Loucy (cell line): ENCODE results near the gene ZNF326.

Experiments
- H2AFZ ChIP-seq: fragments of 200-600 bp; sonication (generic); 2 replicates; pipeline ENCODE4 v1.6.0; 2016; ENCODE audit warnings: antibody characterized with exemption, mild to moderate bottlenecking, low read length, moderate library complexity
- H3F3A ChIP-seq: fragments of 200-600 bp; 2 replicates; pipeline ENCODE4 v1.6.0; 2016; ENCODE audit warnings: antibody characterized with exemption, low read depth, mild to moderate bottlenecking
- H3K27me3 ChIP-seq: fragments of 200-600 bp; sonication (generic); 2 replicates; pipeline ENCODE4 v1.6.1; 2014; ENCODE audit warnings: low read length, mild to moderate bottlenecking; ENCODE audit not compliant: insufficient read depth, poor library complexity, severe bottlenecking
- H3K36me3 ChIP-seq: fragments of 200-600 bp; sonication (generic); 2 replicates; pipeline ENCODE4 v1.6.1; 2016; ENCODE audit warnings: low read length; ENCODE audit not compliant: insufficient read depth
- H3K4me1 ChIP-seq: fragments of 200-600 bp; sonication (generic); 2 replicates; pipeline ENCODE4 v1.5.1; 2014; ENCODE audit warnings: low read length, mild to moderate bottlenecking; ENCODE audit not compliant: insufficient read depth, poor library complexity, severe bottlenecking
- H3K4me2 ChIP-seq: fragments of 200-600 bp; sonication (generic); 2 replicates; pipeline ENCODE4 v1.6.0; 2014; ENCODE audit warnings: antibody characterized with exemption, low read length, low read depth, mild to moderate bottlenecking; ENCODE audit not compliant: poor library complexity, severe bottlenecking
- H3K4me3 ChIP-seq: fragments of 200-600 bp; sonication (generic); 2 replicates; pipeline ENCODE4 v1.5.1; 2014; ENCODE audit warnings: low read length, mild to moderate bottlenecking, mixed read lengths; ENCODE audit not compliant: poor library complexity, severe bottlenecking
- H3K79me2 ChIP-seq: fragments of 200-600 bp; sonication (generic); 2 replicates; pipeline ENCODE4 v1.6.1; 2014; ENCODE audit warnings: low read length; ENCODE audit not compliant: insufficient read depth
- H3K9ac ChIP-seq: fragments of 200-600 bp; sonication (generic); 2 replicates; pipeline ENCODE4 v1.6.0; 2014; ENCODE audit warnings: mild to moderate bottlenecking, low read depth, low read length, moderate library complexity; ENCODE audit not compliant: poor library complexity, severe bottlenecking
- H3K9me2 ChIP-seq: fragments of 200-600 bp; sonication (generic); replicated peaks from 2 replicates; pipeline ENCODE4 v1.6.1; 2016; ENCODE audit warnings: low read depth, low read length, mixed read lengths
- H3K9me3 ChIP-seq: fragments of 200-600 bp; sonication (generic); 2 replicates; pipeline ENCODE4 v1.6.1; 2014; ENCODE audit warnings: mild to moderate bottlenecking, antibody characterized with exemption, low read length, low read depth; ENCODE audit not compliant: insufficient read depth
- H4K20me1 ChIP-seq: fragments of 200-600 bp; sonication (generic); 2 replicates; pipeline ENCODE4 v1.6.0; 2014; ENCODE audit warnings: antibody characterized with exemption, low read length, mild to moderate bottlenecking; ENCODE audit not compliant: insufficient read depth, poor library complexity, severe bottlenecking
- CTCF ChIP-seq: fragments of 200-600 bp; sonication (generic); conservative IDR thresholded peaks from 2 replicates; pipeline ENCODE4 v1.5.1; 2014; ENCODE audit warnings: mild to moderate bottlenecking, antibody characterized with exemption, low read length
- EZH2phosphoT487 ChIP-seq: fragments of 200-600 bp; IDR thresholded peaks from 2 replicates; pipeline ENCODE4 v1.6.1; 2018; ENCODE audit warnings: antibody characterized with exemption, mild to moderate bottlenecking, moderate library complexity, borderline replicate concordance

Gene ZNF326

DNA sequence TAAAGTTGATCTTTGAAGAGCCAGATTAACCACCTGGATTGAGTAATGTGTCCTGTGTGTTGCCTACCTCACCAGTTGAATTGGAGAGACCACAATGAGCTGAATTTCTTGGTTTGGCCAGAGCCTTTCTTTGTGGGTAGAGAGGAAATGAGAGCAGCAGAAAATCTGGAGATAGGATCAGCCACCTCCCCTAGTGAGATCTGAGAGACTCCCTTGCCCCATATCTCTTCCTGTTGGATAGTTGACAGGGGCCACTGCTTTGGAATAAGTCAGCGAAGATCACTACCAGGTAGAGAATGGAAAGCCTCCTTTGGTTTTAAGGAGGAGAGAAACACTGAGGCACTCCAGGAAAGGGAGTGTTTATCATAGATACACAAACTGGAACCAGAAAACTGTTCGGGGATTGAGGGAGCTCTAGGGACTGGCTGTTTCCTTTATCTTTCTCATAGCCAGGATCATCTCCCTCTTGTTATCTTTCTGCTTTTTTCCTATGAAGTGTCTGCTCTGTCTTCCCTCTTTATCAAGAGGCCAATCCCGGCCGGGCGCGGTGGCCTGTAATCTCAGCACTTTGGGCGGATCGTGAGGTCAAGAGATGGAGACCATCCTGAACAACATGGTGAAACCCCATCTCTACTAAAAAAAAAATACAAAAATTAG lies 21.3 kb upstream of the ZNF326 start:
- Histone ChIP-seq H3K9me3 (no peaks in the 10 kb centered on the region), H3F3A (no peaks in the 10 kb centered on the region), H2AFZ (no peak overlapping the region), H3K4me1 (peaks cover 17% of the 10 kb centered on the region), H3K9ac (no peak overlapping the region), H3K36me3 (no peaks in the 10 kb centered on the region), H3K9me2 (no peaks in the 10 kb centered on the region), H3K79me2 (no peaks in the 10 kb centered on the region), H3K4me3 (no peak overlapping the region), H3K27me3 (no peaks in the 10 kb centered on the region), H4K20me1 (no peaks in the 10 kb centered on the region), H3K4me2 (peak overlapping the region; percentile 23)
- TF ChIP-seq CTCF: no peak
- TF ChIP-seq EZH2phosphoT487: no peak

- Histone ChIP-seq H3K79me2 (no peaks in the 10 kb centered on the region), H3K4me2 (no peak overlapping the region), H3K4me1 (peaks cover 17% of the 10 kb centered on the region), H3K9me2 (no peaks in the 10 kb centered on the region), H3K27me3 (no peaks in the 10 kb centered on the region), H2AFZ (no peak overlapping the region), H3K4me3 (no peak overlapping the region), H3K9me3 (no peaks in the 10 kb centered on the region), H3F3A (no peaks in the 10 kb centered on the region), H4K20me1 (no peaks in the 10 kb centered on the region), H3K36me3 (no peaks in the 10 kb centered on the region), H3K9ac (no peak overlapping the region)
- no peak for TF ChIP-seq CTCF
- no peak for TF ChIP-seq EZH2phosphoT487
Observed at GRCh38 chr1:89974256-89974655, 20.7 kb upstream of the ZNF326 start.

GRCh38 chr1:89974696-89975470 lies 20.0 kb upstream of the ZNF326 start:
- H3K79me2 ChIP-seq: no peaks in the 10 kb centered on the region
- H3K9me2 ChIP-seq: no peaks in the 10 kb centered on the region
- no peaks in the 10 kb centered on the region for H3K27me3 ChIP-seq
- TF ChIP-seq EZH2phosphoT487: no peak
- no peak for TF ChIP-seq CTCF
- H3F3A ChIP-seq: no peaks in the 10 kb centered on the region
- H4K20me1 ChIP-seq: no peaks in the 10 kb centered on the region
- H3K9me3 ChIP-seq: no peaks in the 10 kb centered on the region
- H2AFZ ChIP-seq: no peak overlapping the region
- H3K4me1 ChIP-seq: peaks cover 17% of the 10 kb centered on the region
- no peak overlapping the region for H3K9ac ChIP-seq
- no peaks in the 10 kb centered on the region for H3K36me3 ChIP-seq
- H3K4me3 ChIP-seq: no peak overlapping the region
- no peak overlapping the region for H3K4me2 ChIP-seq
